ENCODE measurements around the gene FCRLB. TPM values are rescaled to one million over a fixed set of nuclear protein-coding genes. Genes with fewer than 3 reads are reported as not detected.

The FCRLB gene
- polyA plus RNA-seq, 5 donors = 0.24 to 0.51 (median 0.42) TPM

Other genes with a start within 250 kb of the FCRLB start
- 10 to 100 TPM; 13.3 to 18.6 (median 15.2) TPM for gene FCGR2A, start 216.1 kb upstream of the FCRLB start, polyA plus RNA-seq (ENCODE audit: insufficient read depth in 1 of 5, insufficient read length in 5 of 5, low replicate concordance in 1 of 5)
- gene HSPA6, start 197.0 kb upstream of the FCRLB start, polyA plus RNA-seq (ENCODE audit: insufficient read depth in 1 of 5, insufficient read length in 5 of 5, low replicate concordance in 1 of 5) = 1 to 10 TPM in 2 of 5 donors, under 1 TPM in 3; 0.78 to 1.7 (median 0.88) TPM
- 1 to 10 TPM; 2.1 to 5.7 (median 3.9) TPM for gene FCGR3A, start 171.7 kb upstream of the FCRLB start, polyA plus RNA-seq (ENCODE audit: insufficient read depth in 1 of 5, insufficient read length in 5 of 5, low replicate concordance in 1 of 5)
- under 1 TPM; 0.24 to 0.95 (median 0.60) TPM for gene FCGR3B, start 90.4 kb upstream of the FCRLB start, polyA plus RNA-seq (ENCODE audit: insufficient read depth in 1 of 5, insufficient read length in 5 of 5, low replicate concordance in 1 of 5)
- gene FCGR2B, start 58.4 kb upstream of the FCRLB start, polyA plus RNA-seq (ENCODE audit: insufficient read depth in 1 of 5, insufficient read length in 5 of 5, low replicate concordance in 1 of 5) = 1 to 10 TPM in 1 of 5 donors, under 1 TPM in 4; 0.44 to 1.1 (median 0.59) TPM
- gene FCRLA, start 14.3 kb upstream of the FCRLB start, polyA plus RNA-seq (ENCODE audit: insufficient read depth in 1 of 5, insufficient read length in 5 of 5, low replicate concordance in 1 of 5) = under 1 TPM in 3 of 5 donors, not detected in 2; 0.15 to 0.32 (median 0.15) TPM
- 10 to 100 TPM; 36.2 to 52.8 (median 47.5) TPM for gene DUSP12, start 28.2 kb downstream of the FCRLB start, polyA plus RNA-seq (ENCODE audit: insufficient read depth in 1 of 5, insufficient read length in 5 of 5, low replicate concordance in 1 of 5)
- 10 to 100 TPM; 20.7 to 32.9 (median 29.8) TPM for gene ATF6, start 44.8 kb downstream of the FCRLB start, polyA plus RNA-seq (ENCODE audit: insufficient read depth in 1 of 5, insufficient read length in 5 of 5, low replicate concordance in 1 of 5)